Liver (tissue), 9 donors: ENCODE data around the gene GUCY2D. TPM values are rescaled to one million over a fixed set of nuclear protein-coding genes. Genes with fewer than 3 reads are reported as not detected.

Source experiments
- DNase-seq: peaks from one replicate; pipeline ENCODE4 v3.0.0-alpha.2; 2017; ENCODE audit warnings: low spot score
- H3K27ac ChIP-seq, 2 donors: one replicate each; pipeline ENCODE4 v1.7.0; 2013; ENCODE audit warnings: inconsistent platforms in 2 of 2, low read length in 2 of 2, control low read depth in 1 of 2, low read depth in 1 of 2, mild to moderate bottlenecking in 1 of 2
- H3K27me3 ChIP-seq, 4 donors: one replicate each; pipeline versions ENCODE4 v1.6.1 to v1.7.0; 2013; ENCODE audit warnings: low read length in 3 of 4, inconsistent platforms in 1 of 4, mild to moderate bottlenecking in 1 of 4, moderate library complexity in 1 of 4; ENCODE audit not compliant: control insufficient read depth in 4 of 4, insufficient read depth in 4 of 4
- H3K36me3 ChIP-seq, 4 donors: one replicate each; pipeline versions ENCODE4 v1.6.1 to v1.7.0; 2013; ENCODE audit warnings: low read length in 3 of 4, mild to moderate bottlenecking in 3 of 4, low read depth in 1 of 4, moderate library complexity in 1 of 4; ENCODE audit not compliant: control insufficient read depth in 4 of 4, insufficient read depth in 3 of 4
- H3K4me1 ChIP-seq, 4 donors: one replicate each; pipeline versions ENCODE4 v1.6.1 to v1.7.0; 2013; ENCODE audit warnings: low read length in 3 of 4, mild to moderate bottlenecking in 3 of 4, moderate library complexity in 1 of 4; ENCODE audit not compliant: control insufficient read depth in 4 of 4, insufficient read depth in 4 of 4
- H3K4me3 ChIP-seq, 3 donors: one replicate each; pipeline versions ENCODE4 v1.6.1 to v1.7.0; 2013; ENCODE audit warnings: low read length in 3 of 3, control low read depth in 1 of 3, low read depth in 1 of 3, mild to moderate bottlenecking in 1 of 3
- H3K9ac ChIP-seq, 2 donors: one replicate each; pipeline ENCODE4 v1.7.0; 2013; ENCODE audit warnings: low read length in 2 of 2, mild to moderate bottlenecking in 2 of 2, moderate library complexity in 2 of 2, control low read depth in 1 of 2, low read depth in 1 of 2
- H3K9me3 ChIP-seq, 4 donors: one replicate each; pipeline versions ENCODE4 v1.6.1 to v1.7.0; 2013; ENCODE audit warnings: low read length in 3 of 4; ENCODE audit not compliant: control insufficient read depth in 4 of 4
- FOXA2 ChIP-seq: IDR thresholded peaks from 2 replicates; pipeline ENCODE4 v1.6.1; 2016; ENCODE audit warnings: antibody characterized with exemption
- GABPA ChIP-seq, 2 donors: IDR thresholded peaks in 1 of 2; conservative IDR thresholded peaks in 1 of 2; 2 replicates each; pipeline ENCODE4 v1.6.1; 2016; ENCODE audit warnings: antibody characterized with exemption in 2 of 2, mild to moderate bottlenecking in 1 of 2, moderate library complexity in 1 of 2
- HNF4A ChIP-seq, 2 donors: conservative IDR thresholded peaks; 2 replicates each; pipeline ENCODE4 v1.6.1; 2016; ENCODE audit warnings: antibody characterized with exemption in 2 of 2, mild to moderate bottlenecking in 2 of 2
- HNF4G ChIP-seq: IDR thresholded peaks from 2 replicates; pipeline ENCODE4 v1.6.1; 2016; ENCODE audit warnings: antibody characterized with exemption
- NR2F2 ChIP-seq: IDR thresholded peaks from 2 replicates; pipeline ENCODE4 v1.6.1; 2016; ENCODE audit warnings: antibody characterized with exemption
- RXRA ChIP-seq, 2 donors: IDR thresholded peaks; 2 replicates each; pipeline ENCODE4 v1.6.1; 2017 to 2018; ENCODE audit warnings: antibody characterized with exemption in 2 of 2, mild to moderate bottlenecking in 1 of 2
- SP1 ChIP-seq: IDR thresholded peaks from 2 replicates; pipeline ENCODE4 v1.6.1; 2018; ENCODE audit warnings: antibody characterized with exemption, mild to moderate bottlenecking
- TAF1 ChIP-seq: conservative IDR thresholded peaks from 2 replicates; pipeline ENCODE4 v1.6.1; 2016; ENCODE audit warnings: antibody characterized with exemption, mild to moderate bottlenecking
- YY1 ChIP-seq: IDR thresholded peaks from 2 replicates; pipeline ENCODE4 v1.6.1; 2016; ENCODE audit warnings: antibody characterized with exemption, mild to moderate bottlenecking
- WGBS: extraction: QIAGEN DNeasy Blood & Tissue Kit; methylation state at CpG from one replicate; pipeline ENCODE4 v1.1.7; 2013; 5-methylcytosine and 5-hydroxymethylcytosine counted together
- polyA plus RNA-seq, 2 donors: library from polyadenylated mRNA; stranded (reverse) in 1 of 2; unstranded in 1 of 2; fragments of 200-250 nt in 1 of 2; fragments of >200 nt in 1 of 2; fragmentation: Nextera tagmentation in 1 of 2; extraction: Ambion mirVana in 1 of 2; gene quantifications; one replicate each; pipeline versions ENCODE4 v1.2.1 to v1.2.3, GENCODE V29; 2013 to 2015
- total RNA-seq, 2 donors: library from RNA; depleted of rRNA; stranded (reverse); fragments of >200 nt; gene quantifications; one replicate each; pipeline ENCODE4 v1.2.3, GENCODE V29; 2014
- TF ChIP-seq, protein P1 (sequence below): IDR thresholded peaks from 2 replicates; pipeline ENCODE4 v1.6.1; 2016; ENCODE audit warnings: antibody characterized with exemption
- TF ChIP-seq, protein P2 (sequence below): IDR thresholded peaks from 2 replicates; pipeline ENCODE4 v1.6.1; 2016; ENCODE audit warnings: antibody characterized with exemption
- TF ChIP-seq, protein P3 (sequence below): IDR thresholded peaks from 2 replicates; pipeline ENCODE4 v1.6.1; 2016; ENCODE audit warnings: antibody characterized with exemption
- TF ChIP-seq, protein P4 (sequence below): IDR thresholded peaks from 2 replicates; pipeline ENCODE4 v1.6.1; 2016; ENCODE audit warnings: antibody characterized with exemption, mild to moderate bottlenecking
- donor health status: healthy.
- donor health status: healthy.
- donor health status: healthy.
- donor health status: healthy.
- donor health status: healthy.

GUCY2D gene
- total and polyA plus RNA-seq, 4 donors, result 0.09 to 0.14 TPM; not detected in 2

DNA sequence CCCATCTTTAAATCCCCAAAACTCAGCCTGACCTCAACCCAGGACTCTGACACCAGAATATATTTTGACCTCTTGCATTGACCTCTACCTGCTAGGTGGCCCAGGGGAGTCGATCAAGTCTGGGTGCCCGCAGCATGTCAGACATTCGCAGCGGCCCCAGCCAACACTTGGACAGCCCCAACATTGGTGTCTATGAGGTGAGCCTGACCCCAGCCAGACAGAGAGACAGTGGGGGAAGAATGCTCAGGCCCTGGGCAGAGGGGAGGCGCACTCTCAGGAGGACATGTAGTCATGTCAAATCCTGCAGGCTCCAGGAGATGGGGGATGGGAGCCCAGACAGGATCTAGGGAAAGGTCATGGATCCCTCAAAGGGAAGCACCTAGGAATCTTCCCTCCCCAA, 5.4 kb downstream of the GUCY2D start:
- peaks cover 2 to 11% (median 8%) of the 10 kb centered on the region in 4 donors for H3K27me3 ChIP-seq
- H3K9me3 ChIP-seq, result no peaks in the 10 kb centered on the region
- 91% methylated on average over 5 of the region's 5 CpGs for WGBS
- TF ChIP-seq, protein P1, sequence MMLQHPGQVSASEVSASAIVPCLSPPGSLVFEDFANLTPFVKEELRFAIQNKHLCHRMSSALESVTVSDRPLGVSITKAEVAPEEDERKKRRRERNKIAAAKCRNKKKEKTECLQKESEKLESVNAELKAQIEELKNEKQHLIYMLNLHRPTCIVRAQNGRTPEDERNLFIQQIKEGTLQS, result no peak
- TF ChIP-seq SP1 (no peak), HNF4A (conservative IDR thresholded peaks at IDR 0.05) (no peak), GABPA (IDR thresholded peaks at IDR 0.05 in 1 of 2, conservative IDR thresholded peaks at IDR 0.05 in 1 of 2) (no peak), TAF1 (no peak)
- TF ChIP-seq, protein P2, sequence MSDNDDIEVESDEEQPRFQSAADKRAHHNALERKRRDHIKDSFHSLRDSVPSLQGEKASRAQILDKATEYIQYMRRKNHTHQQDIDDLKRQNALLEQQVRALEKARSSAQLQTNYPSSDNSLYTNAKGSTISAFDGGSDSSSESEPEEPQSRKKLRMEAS, result no peak
- H3K9ac ChIP-seq, result no peak overlapping the region
- peaks cover 0 to 7% (median 4%) of the 10 kb centered on the region in 4 donors for H3K4me1 ChIP-seq
- H3K36me3 ChIP-seq, result no peaks in the 10 kb centered on the region
- no peak overlapping the region for H3K27ac ChIP-seq
- no peak overlapping the region for H3K4me3 ChIP-seq
- DNase-seq, result no peak

DNA sequence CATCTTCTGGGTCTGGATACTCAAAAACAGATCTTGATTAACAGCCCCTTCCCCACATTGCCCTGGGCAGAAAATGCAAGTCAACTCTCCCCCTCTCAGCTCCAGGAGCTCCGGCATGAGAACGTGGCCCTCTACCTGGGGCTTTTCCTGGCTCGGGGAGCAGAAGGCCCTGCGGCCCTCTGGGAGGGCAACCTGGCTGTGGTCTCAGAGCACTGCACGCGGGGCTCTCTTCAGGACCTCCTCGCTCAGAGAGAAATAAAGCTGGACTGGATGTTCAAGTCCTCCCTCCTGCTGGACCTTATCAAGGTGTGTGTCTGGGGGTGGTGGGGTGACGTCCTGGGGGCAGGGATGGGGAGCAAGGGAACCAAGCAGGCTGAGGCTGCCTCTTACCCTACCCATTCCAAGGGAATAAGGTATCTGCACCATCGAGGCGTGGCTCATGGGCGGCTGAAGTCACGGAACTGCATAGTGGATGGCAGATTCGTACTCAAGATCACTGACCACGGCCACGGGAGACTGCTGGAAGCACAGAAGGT, 9.7 kb downstream of the GUCY2D start:
- peaks cover 0 to 6% (median 0%) of the 10 kb centered on the region in 4 donors for H3K27me3 ChIP-seq
- H3K9ac ChIP-seq, result no peak overlapping the region
- TF ChIP-seq HNF4G (no peak), FOXA2 (no peak), GABPA (IDR thresholded peaks at IDR 0.05 in 1 of 2, conservative IDR thresholded peaks at IDR 0.05 in 1 of 2) (no peak), TAF1 (no peak), SP1 (no peak), YY1 (no peak)
- TF ChIP-seq, protein P3, sequence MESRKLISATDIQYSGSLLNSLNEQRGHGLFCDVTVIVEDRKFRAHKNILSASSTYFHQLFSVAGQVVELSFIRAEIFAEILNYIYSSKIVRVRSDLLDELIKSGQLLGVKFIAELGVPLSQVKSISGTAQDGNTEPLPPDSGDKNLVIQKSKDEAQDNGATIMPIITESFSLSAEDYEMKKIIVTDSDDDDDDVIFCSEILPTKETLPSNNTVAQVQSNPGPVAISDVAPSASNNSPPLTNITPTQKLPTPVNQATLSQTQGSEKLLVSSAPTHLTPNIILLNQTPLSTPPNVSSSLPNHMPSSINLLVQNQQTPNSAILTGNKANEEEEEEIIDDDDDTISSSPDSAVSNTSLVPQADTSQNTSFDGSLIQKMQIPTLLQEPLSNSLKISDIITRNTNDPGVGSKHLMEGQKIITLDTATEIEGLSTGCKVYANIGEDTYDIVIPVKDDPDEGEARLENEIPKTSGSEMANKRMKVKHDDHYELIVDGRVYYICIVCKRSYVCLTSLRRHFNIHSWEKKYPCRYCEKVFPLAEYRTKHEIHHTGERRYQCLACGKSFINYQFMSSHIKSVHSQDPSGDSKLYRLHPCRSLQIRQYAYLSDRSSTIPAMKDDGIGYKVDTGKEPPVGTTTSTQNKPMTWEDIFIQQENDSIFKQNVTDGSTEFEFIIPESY, result no peak
- TF ChIP-seq, protein P1, result no peak
- TF ChIP-seq, protein P2, result no peak
- H3K9me3 ChIP-seq, result no peaks in the 10 kb centered on the region
- no peak overlapping the region for H3K4me3 ChIP-seq
- DNase-seq, result no peak
- no peaks in the 10 kb centered on the region for H3K36me3 ChIP-seq
- peaks cover 5 to 15% (median 9%) of the 10 kb centered on the region in 4 donors for H3K4me1 ChIP-seq
- WGBS, result 80% methylated on average over 15 of the region's 15 CpGs
- H3K27ac ChIP-seq, result no peak overlapping the region

DNA sequence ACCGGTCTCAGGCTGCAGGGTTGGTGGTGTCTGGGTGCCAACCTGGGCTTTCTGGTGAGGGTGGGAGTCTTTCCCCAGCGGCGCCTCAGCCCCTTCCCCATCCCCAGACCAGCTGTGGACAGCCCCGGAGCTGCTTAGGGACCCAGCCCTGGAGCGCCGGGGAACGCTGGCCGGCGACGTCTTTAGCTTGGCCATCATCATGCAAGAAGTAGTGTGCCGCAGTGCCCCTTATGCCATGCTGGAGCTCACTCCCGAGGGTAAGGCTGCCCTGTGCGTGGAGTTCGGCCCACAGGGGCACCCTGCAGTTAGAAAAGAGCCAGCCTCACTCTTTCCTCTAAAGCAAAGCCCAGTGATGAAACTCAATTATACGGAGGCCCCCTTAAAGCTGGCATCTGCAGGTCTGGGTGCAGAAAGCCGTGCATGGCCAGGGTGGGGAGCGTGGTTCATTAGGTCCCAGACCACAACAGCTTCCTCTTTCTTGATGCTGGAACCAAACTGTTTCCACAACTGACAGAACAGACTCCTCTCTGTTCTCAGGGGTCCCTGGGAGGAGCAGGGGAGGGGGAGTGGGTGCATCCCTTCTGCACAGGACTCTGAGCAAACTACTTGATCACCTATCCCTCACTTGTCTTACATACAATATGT, 10.7 kb downstream of the GUCY2D start:
- Histone ChIP-seq H3K4me1 (peaks cover 8 to 25% (median 16%) of the 10 kb centered on the region in 4 donors), H3K27ac (no peak overlapping the region), H3K4me3 (no peak overlapping the region), H3K36me3 (no peaks in the 10 kb centered on the region), H3K9me3 (no peaks in the 10 kb centered on the region), H3K27me3 (peaks cover 0 to 2% (median 0%) of the 10 kb centered on the region in 4 donors), H3K9ac (no peak overlapping the region)
- 86% methylated on average over 17 of the region's 17 CpGs for WGBS
- TF ChIP-seq, protein P4, sequence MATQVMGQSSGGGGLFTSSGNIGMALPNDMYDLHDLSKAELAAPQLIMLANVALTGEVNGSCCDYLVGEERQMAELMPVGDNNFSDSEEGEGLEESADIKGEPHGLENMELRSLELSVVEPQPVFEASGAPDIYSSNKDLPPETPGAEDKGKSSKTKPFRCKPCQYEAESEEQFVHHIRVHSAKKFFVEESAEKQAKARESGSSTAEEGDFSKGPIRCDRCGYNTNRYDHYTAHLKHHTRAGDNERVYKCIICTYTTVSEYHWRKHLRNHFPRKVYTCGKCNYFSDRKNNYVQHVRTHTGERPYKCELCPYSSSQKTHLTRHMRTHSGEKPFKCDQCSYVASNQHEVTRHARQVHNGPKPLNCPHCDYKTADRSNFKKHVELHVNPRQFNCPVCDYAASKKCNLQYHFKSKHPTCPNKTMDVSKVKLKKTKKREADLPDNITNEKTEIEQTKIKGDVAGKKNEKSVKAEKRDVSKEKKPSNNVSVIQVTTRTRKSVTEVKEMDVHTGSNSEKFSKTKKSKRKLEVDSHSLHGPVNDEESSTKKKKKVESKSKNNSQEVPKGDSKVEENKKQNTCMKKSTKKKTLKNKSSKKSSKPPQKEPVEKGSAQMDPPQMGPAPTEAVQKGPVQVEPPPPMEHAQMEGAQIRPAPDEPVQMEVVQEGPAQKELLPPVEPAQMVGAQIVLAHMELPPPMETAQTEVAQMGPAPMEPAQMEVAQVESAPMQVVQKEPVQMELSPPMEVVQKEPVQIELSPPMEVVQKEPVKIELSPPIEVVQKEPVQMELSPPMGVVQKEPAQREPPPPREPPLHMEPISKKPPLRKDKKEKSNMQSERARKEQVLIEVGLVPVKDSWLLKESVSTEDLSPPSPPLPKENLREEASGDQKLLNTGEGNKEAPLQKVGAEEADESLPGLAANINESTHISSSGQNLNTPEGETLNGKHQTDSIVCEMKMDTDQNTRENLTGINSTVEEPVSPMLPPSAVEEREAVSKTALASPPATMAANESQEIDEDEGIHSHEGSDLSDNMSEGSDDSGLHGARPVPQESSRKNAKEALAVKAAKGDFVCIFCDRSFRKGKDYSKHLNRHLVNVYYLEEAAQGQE, result no peak
- TF ChIP-seq HNF4A (conservative IDR thresholded peaks at IDR 0.05) (no peak), NR2F2 (no peak), RXRA (IDR thresholded peaks at IDR 0.05) (no peak)
- TF ChIP-seq, protein P1, result no peak
- TF ChIP-seq, protein P2, result no peak
- no peak for DNase-seq
